Lower leg skin (tissue), 4 donors: Measurements from ENCODE around the gene ACACA. TPM values are rescaled to one million over a fixed set of nuclear protein-coding genes. Genes with fewer than 3 reads are reported as not detected.

Experiments
- DNase-seq, 2 donors: peaks; one replicate each; pipeline ENCODE4 v3.0.0-alpha.2; 2019; ENCODE audit warnings: low spot score in 2 of 2
- H3K4me3 ChIP-seq: fragments of 200-600 bp; sonication (generic); 2 replicates; pipeline ENCODE4 v1.5.1; 2017; ENCODE audit warnings: mild to moderate bottlenecking, low read depth; ENCODE audit not compliant: poor library complexity, severe bottlenecking
- CTCF ChIP-seq, 3 donors: fragments of 450-650 bp; IDR thresholded peaks; one replicate each; pipeline ENCODE4 v1.5.1; 2016; ENCODE audit warnings: antibody characterized with exemption in 3 of 3, mild to moderate bottlenecking in 3 of 3, moderate library complexity in 2 of 3
- POLR2A ChIP-seq, 2 donors: fragments of 450-650 bp; IDR thresholded peaks; one replicate each; pipeline ENCODE4 v1.6.1; 2016 to 2017; ENCODE audit warnings: antibody characterized with exemption in 2 of 2, mild to moderate bottlenecking in 1 of 2, moderate library complexity in 1 of 2
- WGBS, 2 donors: methylation state at CpG; one replicate each; pipeline ENCODE4 v1.1.5; 2018; 5-methylcytosine and 5-hydroxymethylcytosine counted together
- intact Hi-C: fragments of 100-400 bp; cut with DNase I; formaldehyde crosslinking; loops from one replicate; pipeline ENCODE4 v1.15.0; 2023; ENCODE audit warnings: low total_unique reads
- total RNA-seq, 4 donors: library from RNA; depleted of rRNA; stranded (reverse); fragments of >200 nt; gene quantifications; one replicate each; pipeline ENCODE4 v1.1.0, GENCODE V29; 2016

The ACACA gene
- total RNA-seq, 4 donors from 2014 or later, result 24.2 to 35.7 (median 31.0) TPM

GRCh38 chr17:37065486-37066321 lies 340.9 kb downstream of the ACACA start:
- peak in 1 of 2 donors; percentile 77 for DNase-seq
- intact Hi-C loops, result no loop called here
- H3K4me3 ChIP-seq, result no peak overlapping the region
- TF ChIP-seq CTCF (IDR thresholded peaks at IDR 0.05), result no peak
- no peak for TF ChIP-seq POLR2A (IDR thresholded peaks at IDR 0.05)
- WGBS, 2 donors, result 73 to 80% methylated on average over 21 to 23 of the region's 23 CpGs

GRCh38 chr17:37064956-37065355 lies 341.7 kb downstream of the ACACA start:
- intact Hi-C loops, result no loop called here
- 86% methylated on average over 8 of the region's 8 CpGs for WGBS, 2 donors

GRCh38 chr17:37064206-37064605 lies 342.4 kb downstream of the ACACA start:
- WGBS, 2 donors, result 57 to 59% methylated on average over 11 of the region's 11 CpGs
- intact Hi-C loops, result no loop called here
- no peak overlapping the region for H3K4me3 ChIP-seq
- peak in 1 of 2 donors; percentile 46 for DNase-seq
- TF ChIP-seq POLR2A (IDR thresholded peaks at IDR 0.05), result no peak
- TF ChIP-seq CTCF (IDR thresholded peaks at IDR 0.05), result no peak

More at GRCh38 chr17:37064956-37065355, 341.7 kb downstream of the ACACA start:
- peak in 1 of 2 donors; percentile 37 for DNase-seq
- no peak for TF ChIP-seq POLR2A (IDR thresholded peaks at IDR 0.05)
- no peak for TF ChIP-seq CTCF (IDR thresholded peaks at IDR 0.05)
- no peak overlapping the region for H3K4me3 ChIP-seq

- DNase-seq, result no peak
- intact Hi-C loops, result no loop called here
- 56 to 68% methylated on average over 9 of the region's 9 CpGs for WGBS, 2 donors
- H3K4me3 ChIP-seq, result no peak overlapping the region
- no peak for TF ChIP-seq CTCF (IDR thresholded peaks at IDR 0.05)
- no peak for TF ChIP-seq POLR2A (IDR thresholded peaks at IDR 0.05)
These were observed 344.6 kb downstream of the ACACA start for GRCh38 chr17:37062021-37062420.

GRCh38 chr17:37060928-37061327 lies 345.7 kb downstream of the ACACA start:
- WGBS, 2 donors, result 61 to 69% methylated on average over 7 of the region's 7 CpGs
- intact Hi-C loops, result no loop called here
- TF ChIP-seq POLR2A (IDR thresholded peaks at IDR 0.05), result no peak
- no peak for TF ChIP-seq CTCF (IDR thresholded peaks at IDR 0.05)
- DNase-seq, result no peak
- H3K4me3 ChIP-seq, result no peak overlapping the region
